Smooth muscle cell (in vitro differentiated cells): ENCODE data around the gene MAD1L1. TPM values are rescaled to one million over a fixed set of nuclear protein-coding genes. Genes with fewer than 3 reads are reported as not detected.

Source experiments
- DNase-seq: peaks from one replicate; lab custom pipeline; 2025; ENCODE audit not compliant: unreplicated experiment; lab: John Stamatoyannopoulos, UW
- H2AFZ ChIP-seq: fragments of 200-600 bp; sonication (generic); 2 replicates; pipeline ENCODE4 v1.6.0; 2016; ENCODE audit warnings: antibody characterized with exemption, low read depth, mild to moderate bottlenecking
- H3F3A ChIP-seq: fragments of 200-600 bp; sonication (generic); 2 replicates; pipeline ENCODE4 v1.6.0; 2017; ENCODE audit warnings: antibody characterized with exemption, low read depth
- H3K27ac ChIP-seq: fragments of 200-600 bp; sonication (generic); 2 replicates; pipeline ENCODE4 v1.5.1; 2016; ENCODE audit warnings: low read depth, mild to moderate bottlenecking
- H3K27me3 ChIP-seq: fragments of 200-600 bp; sonication (generic); 2 replicates; pipeline ENCODE4 v1.6.1; 2016; ENCODE audit warnings: low read depth, mild to moderate bottlenecking
- H3K36me3 ChIP-seq: fragments of 200-600 bp; sonication (generic); 2 replicates; pipeline ENCODE4 v1.5.1; 2016; ENCODE audit warnings: low read depth
- H3K4me1 ChIP-seq: fragments of 200-600 bp; sonication (generic); 2 replicates; pipeline ENCODE4 v1.5.1; 2016; ENCODE audit warnings: low read depth
- H3K4me2 ChIP-seq: fragments of 200-600 bp; sonication (generic); 2 replicates; pipeline ENCODE4 v1.6.0; 2016; ENCODE audit warnings: mild to moderate bottlenecking
- H3K4me3 ChIP-seq: fragments of 200-600 bp; sonication (generic); 2 replicates; pipeline ENCODE4 v1.5.1; 2016; ENCODE audit warnings: mild to moderate bottlenecking
- H3K79me2 ChIP-seq: fragments of 200-600 bp; sonication (generic); 2 replicates; pipeline ENCODE4 v1.6.0; 2016; ENCODE audit warnings: low read depth, mild to moderate bottlenecking
- H3K9ac ChIP-seq: fragments of 200-600 bp; sonication (generic); 2 replicates; pipeline ENCODE4 v1.6.0; 2016; ENCODE audit warnings: low read depth
- H3K9me3 ChIP-seq: fragments of 200-600 bp; sonication (generic); replicated peaks from 2 replicates; pipeline ENCODE4 v1.5.1; 2016; ENCODE audit warnings: low read depth
- H4K20me1 ChIP-seq: fragments of 200-600 bp; sonication (generic); 2 replicates; pipeline ENCODE4 v1.6.0; 2016; ENCODE audit warnings: low read depth
- WGBS: methylation state at CpG from one replicate; pipeline ENCODE4 v1.1.7; 2016; ENCODE audit warnings: low lambda C conversion rate; 5-methylcytosine and 5-hydroxymethylcytosine counted together
- polyA plus RNA-seq: library from polyadenylated mRNA; unstranded; fragments of >200 nt; fragmentation: Nextera tagmentation; extraction: Ambion mirVana; gene quantifications from 2 replicates; pipeline ENCODE4 v1.2.1, GENCODE V29; 2016
- total RNA-seq: library from RNA; depleted of rRNA; stranded (reverse); fragments of >200 nt; gene quantifications from 2 replicates; pipeline ENCODE4 v1.2.3, GENCODE V29; 2014
- TF ChIP-seq, protein P1 (sequence below): fragments of 200-600 bp; sonication (generic); IDR thresholded peaks from 2 replicates; pipeline ENCODE4 v1.5.1; 2017; ENCODE audit warnings: borderline replicate concordance, mild to moderate bottlenecking, antibody characterized with exemption; ENCODE audit not compliant: insufficient read depth, poor library complexity, severe bottlenecking

The MAD1L1 gene
- total and polyA plus RNA-seq, 2 experiments from 2014 or later: 33.4 to 60.7 TPM

DNA sequence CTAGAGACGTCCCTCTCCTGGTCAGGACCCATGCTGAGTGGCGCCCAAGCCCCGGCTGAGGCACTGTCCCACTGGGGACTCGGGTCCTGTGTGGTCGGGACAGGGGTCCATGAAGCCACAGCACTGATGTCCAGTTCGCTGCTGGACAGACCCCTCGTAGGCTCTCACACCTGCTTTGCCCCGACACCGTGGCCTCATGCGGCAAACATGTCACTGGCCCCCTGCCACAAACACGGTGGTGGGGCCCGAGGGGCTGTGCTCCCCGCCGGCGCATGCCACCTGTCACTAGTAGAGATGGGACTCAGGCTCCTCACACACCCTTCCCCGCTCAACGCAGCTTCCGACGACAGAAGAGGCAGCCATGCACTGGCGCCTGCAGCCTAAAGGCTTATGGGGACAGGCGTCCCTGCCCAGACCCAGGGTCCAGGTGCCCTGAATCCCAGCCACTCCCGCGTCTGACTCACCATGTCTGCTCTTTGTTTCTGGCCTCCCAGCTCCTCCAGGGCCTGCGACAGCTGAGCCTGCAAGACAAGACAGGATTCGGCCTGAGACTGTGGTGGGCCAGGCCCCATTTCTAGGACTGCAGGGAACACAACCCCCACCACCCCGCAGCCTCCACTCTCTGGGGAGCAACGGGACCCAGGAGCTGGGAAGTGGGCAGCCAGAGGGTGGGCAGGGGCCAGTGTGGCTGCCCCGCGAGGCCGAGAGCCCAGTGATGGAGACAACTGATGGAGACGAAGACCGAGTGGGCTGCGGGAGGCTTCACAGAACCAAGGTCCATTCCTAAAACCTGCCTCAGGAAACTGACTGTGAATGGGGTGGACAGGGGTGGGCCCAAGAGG is 230.9 kb downstream of the MAD1L1 start:
- H3K9ac ChIP-seq: no peak overlapping the region
- no peak overlapping the region for H3K27ac ChIP-seq
- no peaks in the 10 kb centered on the region for H3K36me3 ChIP-seq
- H3K4me3 ChIP-seq: no peak overlapping the region
- H3K9me3 ChIP-seq: no peaks in the 10 kb centered on the region
- no peak overlapping the region for H3K4me2 ChIP-seq
- H3F3A ChIP-seq: no peaks in the 10 kb centered on the region
- DNase-seq: no peak
- H3K27me3 ChIP-seq: no peaks in the 10 kb centered on the region
- WGBS: 82% methylated on average over 32 of the region's 33 CpGs
- H3K4me1 ChIP-seq: no peaks in the 10 kb centered on the region
- H4K20me1 ChIP-seq: no peaks in the 10 kb centered on the region
- H2AFZ ChIP-seq: no peak overlapping the region
- TF ChIP-seq, protein P1, sequence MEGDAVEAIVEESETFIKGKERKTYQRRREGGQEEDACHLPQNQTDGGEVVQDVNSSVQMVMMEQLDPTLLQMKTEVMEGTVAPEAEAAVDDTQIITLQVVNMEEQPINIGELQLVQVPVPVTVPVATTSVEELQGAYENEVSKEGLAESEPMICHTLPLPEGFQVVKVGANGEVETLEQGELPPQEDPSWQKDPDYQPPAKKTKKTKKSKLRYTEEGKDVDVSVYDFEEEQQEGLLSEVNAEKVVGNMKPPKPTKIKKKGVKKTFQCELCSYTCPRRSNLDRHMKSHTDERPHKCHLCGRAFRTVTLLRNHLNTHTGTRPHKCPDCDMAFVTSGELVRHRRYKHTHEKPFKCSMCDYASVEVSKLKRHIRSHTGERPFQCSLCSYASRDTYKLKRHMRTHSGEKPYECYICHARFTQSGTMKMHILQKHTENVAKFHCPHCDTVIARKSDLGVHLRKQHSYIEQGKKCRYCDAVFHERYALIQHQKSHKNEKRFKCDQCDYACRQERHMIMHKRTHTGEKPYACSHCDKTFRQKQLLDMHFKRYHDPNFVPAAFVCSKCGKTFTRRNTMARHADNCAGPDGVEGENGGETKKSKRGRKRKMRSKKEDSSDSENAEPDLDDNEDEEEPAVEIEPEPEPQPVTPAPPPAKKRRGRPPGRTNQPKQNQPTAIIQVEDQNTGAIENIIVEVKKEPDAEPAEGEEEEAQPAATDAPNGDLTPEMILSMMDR: no peak
- no peaks in the 10 kb centered on the region for H3K79me2 ChIP-seq

DNA sequence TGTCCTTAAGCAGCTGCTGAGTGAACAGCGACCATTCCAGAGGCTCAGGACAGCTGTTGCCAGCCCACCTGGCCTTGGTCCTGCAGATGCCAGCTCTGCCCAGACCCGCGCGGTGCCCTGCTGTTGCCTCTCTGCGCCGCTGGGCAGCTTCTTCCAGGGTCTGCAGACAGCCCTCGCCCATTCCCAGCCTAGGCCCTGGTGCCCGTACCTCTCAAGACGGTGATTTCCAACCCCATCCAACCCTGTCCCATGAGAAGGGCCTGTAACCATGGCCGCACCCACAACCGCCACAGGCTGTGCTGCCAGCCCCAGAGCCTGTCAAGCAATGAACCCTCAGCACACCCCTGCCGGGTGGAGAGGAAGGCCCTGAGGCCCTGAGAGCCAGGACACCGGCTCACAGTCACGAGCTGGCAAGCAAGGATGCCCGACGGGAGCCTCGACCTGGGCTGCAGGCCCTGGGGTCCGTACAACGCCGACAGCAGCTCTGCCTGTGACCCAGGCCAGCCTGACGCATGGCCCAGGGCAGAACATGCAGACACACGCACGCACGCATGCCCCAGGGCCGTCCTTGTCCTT is 231.9 kb downstream of the MAD1L1 start:
- no peaks in the 10 kb centered on the region for H3K36me3 ChIP-seq
- H3K27ac ChIP-seq: no peak overlapping the region
- H3K4me1 ChIP-seq: no peaks in the 10 kb centered on the region
- H3K79me2 ChIP-seq: no peaks in the 10 kb centered on the region
- H3K4me2 ChIP-seq: no peak overlapping the region
- DNase-seq: no peak
- H3K9me3 ChIP-seq: no peaks in the 10 kb centered on the region
- H3F3A ChIP-seq: no peaks in the 10 kb centered on the region
- TF ChIP-seq, protein P1: no peak
- WGBS: 87% methylated on average over 25 of the region's 25 CpGs
- H3K9ac ChIP-seq: no peak overlapping the region
- H2AFZ ChIP-seq: no peak overlapping the region
- no peak overlapping the region for H3K4me3 ChIP-seq
- no peaks in the 10 kb centered on the region for H3K27me3 ChIP-seq
- H4K20me1 ChIP-seq: no peaks in the 10 kb centered on the region

DNA sequence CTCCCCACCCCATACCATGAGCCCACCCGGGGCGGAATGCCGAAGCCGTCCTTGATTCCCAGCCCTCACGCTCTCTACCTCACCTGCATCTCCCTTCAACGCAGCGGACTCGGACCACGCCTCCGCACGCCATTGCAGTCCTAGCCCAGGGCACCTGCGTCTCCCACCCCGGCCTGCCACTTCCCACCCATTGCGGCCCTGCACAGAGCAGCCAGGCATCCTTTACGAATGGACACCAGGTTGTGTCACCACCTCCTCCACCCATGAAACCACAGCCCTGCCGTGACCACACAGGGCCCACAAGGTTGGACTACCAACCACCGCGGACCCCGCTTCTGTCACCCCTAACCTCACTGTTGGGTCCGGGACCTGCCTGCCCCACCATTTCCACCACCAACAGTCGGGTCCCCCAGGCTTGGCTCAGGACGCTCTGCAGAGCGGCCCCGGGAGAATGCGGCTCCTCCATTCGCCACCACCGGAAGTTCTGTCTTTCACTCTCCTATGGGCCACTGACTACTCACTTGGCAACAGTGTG is 232.5 kb downstream of the MAD1L1 start:
- WGBS: 98% methylated on average over 20 of the region's 27 CpGs

More for the DNA sequence above, 232.5 kb downstream of the MAD1L1 start:
- no peak for DNase-seq
- Histone ChIP-seq H3K9me3 (no peaks in the 10 kb centered on the region), H3K4me2 (no peak overlapping the region), H3K27me3 (no peaks in the 10 kb centered on the region), H3K9ac (no peak overlapping the region), H3K79me2 (no peaks in the 10 kb centered on the region), H2AFZ (no peak overlapping the region), H4K20me1 (no peaks in the 10 kb centered on the region), H3K27ac (no peak overlapping the region), H3K4me3 (no peak overlapping the region), H3K4me1 (no peaks in the 10 kb centered on the region), H3F3A (no peaks in the 10 kb centered on the region), H3K36me3 (no peaks in the 10 kb centered on the region)
- TF ChIP-seq, protein P1: no peak
